Stimulated activated naive CD4-positive, alpha-beta T cell treated with Interleukin-2 at 50 U/mL for 16 hours (primary cell): ENCODE data around the gene KCNIP1.
"Not testable (repeated sequence)": the region's sequence is repeated elsewhere in the genome, so short reads cannot be mapped to it uniquely, and the experiment has no call there.

Source experiments
- DNase-seq: peaks from one replicate; lab custom pipeline; 2025; lab: John Stamatoyannopoulos, UW

The KCNIP1 gene

GRCh38 chr5:170536525-170536924 is 32.7 kb downstream of the KCNIP1 start:
- DNase-seq: no peak

- no peak for DNase-seq
These were observed 33.8 kb downstream of the KCNIP1 start for GRCh38 chr5:170537451-170538095.

GRCh38 chr5:170538096-170538465 is 34.3 kb downstream of the KCNIP1 start:
- DNase-seq: no peak

- no peak for DNase-seq
These were observed 35.1 kb downstream of the KCNIP1 start for GRCh38 chr5:170538696-170539586.

- no peak for DNase-seq
These were observed 36.5 kb downstream of the KCNIP1 start for GRCh38 chr5:170540271-170540670.

GRCh38 chr5:170541146-170541769 is 37.4 kb downstream of the KCNIP1 start:
- DNase-seq: no peak

- no peak for DNase-seq
These were observed 39.0 kb downstream of the KCNIP1 start for GRCh38 chr5:170542691-170543293.

- no peak for DNase-seq
These were observed 41.5 kb downstream of the KCNIP1 start for GRCh38 chr5:170545313-170545712.

- no peak for DNase-seq
These were observed 42.0 kb downstream of the KCNIP1 start for GRCh38 chr5:170545811-170546210.

GRCh38 chr5:170546282-170546681 is 42.5 kb downstream of the KCNIP1 start:
- DNase-seq: no peak

GRCh38 chr5:170550382-170550781 is 46.6 kb downstream of the KCNIP1 start:
- not testable (repeated sequence) for DNase-seq

GRCh38 chr5:170551076-170551475 is 47.3 kb downstream of the KCNIP1 start:
- DNase-seq: no peak

GRCh38 chr5:170551622-170552021 is 47.8 kb downstream of the KCNIP1 start:
- DNase-seq: no peak

- DNase-seq: no peak
These were observed 48.8 kb downstream of the KCNIP1 start for GRCh38 chr5:170552621-170553115.

- no peak for DNase-seq
These were observed 49.4 kb downstream of the KCNIP1 start for GRCh38 chr5:170553218-170553617.

GRCh38 chr5:170554521-170555267 is 50.9 kb downstream of the KCNIP1 start:
- DNase-seq: no peak

GRCh38 chr5:170557314-170557713 is 53.5 kb downstream of the KCNIP1 start:
- DNase-seq: no peak

GRCh38 chr5:170559296-170559695 is 55.5 kb downstream of the KCNIP1 start:
- no peak for DNase-seq

- no peak for DNase-seq
These were observed 57.1 kb downstream of the KCNIP1 start for GRCh38 chr5:170560938-170561337.

GRCh38 chr5:170562166-170562874 is 58.5 kb downstream of the KCNIP1 start:
- DNase-seq: no peak

- no peak for DNase-seq
These were observed 59.0 kb downstream of the KCNIP1 start for GRCh38 chr5:170562875-170563228.
